Stimulated activated CD4-positive, alpha-beta T cell treated with anti-CD3 and anti-CD28 coated beads, Interleukin-12 subunit alpha, Interleukin-12 subunit beta, amount 100 ng/mL, for 4 hours (primary cell): ENCODE measurements around the gene GCAT.
A peak's percentile ranks its signal among the peaks of the same experiment; 100 is the strongest.

Experiments used
- DNase-seq: peaks from one replicate; pipeline ENCODE4 v3.0.0-alpha.2; 2020

GCAT gene

GRCh38 chr22:37807410-37808293 is at the start of gene GCAT:
Gene GCAT (plus strand): TSS chr22:37807934. CDS start chr22:37807968, 34 bp downstream.
- DNase-seq: peak; percentile 89

DNA sequence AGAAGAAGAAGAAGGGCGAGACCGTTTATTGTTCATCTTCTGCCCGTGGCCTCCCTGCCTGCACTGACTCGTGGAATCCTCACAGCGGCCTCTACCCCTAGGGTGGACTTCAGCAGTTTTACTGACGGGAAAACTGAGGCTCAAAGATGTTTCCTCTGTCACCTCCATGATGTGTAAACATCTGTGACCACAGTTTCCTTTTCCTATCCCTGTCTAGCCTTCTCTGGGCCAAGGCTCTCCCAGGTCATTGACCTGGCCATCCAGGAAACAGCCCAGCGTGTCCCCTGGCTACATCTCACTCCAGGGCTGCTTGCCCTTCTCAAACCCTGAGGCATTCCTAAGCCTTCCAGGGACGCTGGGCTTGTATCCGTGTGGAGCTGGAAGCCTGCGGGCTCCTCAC is 49.0 kb upstream of the GCAT start:
- no peak for DNase-seq

GRCh38 chr22:37759281-37759680 is 48.5 kb upstream of the GCAT start:
- no peak for DNase-seq

GRCh38 chr22:37760152-37760551 is 47.6 kb upstream of the GCAT start:
- DNase-seq: no peak

GRCh38 chr22:37762389-37762836 is 45.3 kb upstream of the GCAT start:
- DNase-seq: no peak

- no peak for DNase-seq
Measured at GRCh38 chr22:37763012-37763411, 44.7 kb upstream of the GCAT start.

- DNase-seq: no peak
Measured at GRCh38 chr22:37763652-37764051, 44.1 kb upstream of the GCAT start.

- no peak for DNase-seq
Measured at GRCh38 chr22:37764622-37765021, 43.1 kb upstream of the GCAT start.

DNA sequence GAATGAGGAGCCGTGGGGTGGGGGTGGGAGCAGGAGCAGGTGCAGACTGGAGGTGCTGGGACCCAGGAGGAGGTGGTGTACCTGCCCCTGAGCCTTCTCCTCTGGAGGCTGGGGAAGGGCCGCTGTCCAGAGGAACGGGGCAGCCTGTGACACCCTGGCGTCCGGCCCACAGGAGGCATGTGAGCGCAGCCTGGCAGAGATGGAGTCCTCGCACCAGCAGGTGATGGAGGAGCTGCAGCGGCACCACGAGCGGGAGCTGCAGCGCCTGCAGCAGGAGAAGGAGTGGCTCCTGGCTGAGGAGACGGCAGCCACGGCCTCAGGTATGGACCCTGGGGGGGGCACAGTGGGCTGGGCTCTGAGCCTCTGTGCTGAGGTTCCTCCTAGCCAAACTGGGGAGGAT is 42.2 kb upstream of the GCAT start:
- DNase-seq: no peak

DNA sequence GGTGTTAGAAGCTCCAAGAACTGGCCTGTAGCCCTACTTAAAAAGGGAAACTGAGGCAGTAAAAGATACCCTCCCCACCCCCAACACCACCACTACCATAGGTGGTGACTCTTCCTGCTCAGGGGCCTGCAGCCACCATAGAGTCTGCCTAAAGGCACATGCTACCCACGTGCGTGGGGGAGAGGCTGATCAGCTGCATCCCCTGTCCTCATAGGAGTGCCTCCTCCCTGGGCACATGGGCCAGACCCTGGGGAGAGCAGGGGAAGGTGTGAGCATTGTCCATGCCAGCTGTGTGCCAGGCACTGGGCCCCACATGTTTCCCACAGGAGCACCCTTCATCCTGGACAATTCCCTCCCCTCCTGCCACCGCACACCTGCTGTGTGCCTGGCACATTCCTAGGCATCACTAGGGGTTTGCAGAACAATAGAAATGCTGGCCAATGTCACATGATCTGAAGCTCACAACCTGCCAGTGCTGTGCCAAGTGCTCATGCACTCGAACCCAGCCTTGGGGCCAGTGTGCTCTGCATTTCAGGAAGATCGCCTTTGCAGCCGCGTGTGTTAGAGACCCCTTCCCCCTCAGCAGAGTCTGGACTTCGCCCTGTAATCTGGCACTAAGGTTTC is 41.7 kb upstream of the GCAT start:
- DNase-seq: no peak

- no peak for DNase-seq
Measured at GRCh38 chr22:37768273-37768672, 39.5 kb upstream of the GCAT start.

DNA sequence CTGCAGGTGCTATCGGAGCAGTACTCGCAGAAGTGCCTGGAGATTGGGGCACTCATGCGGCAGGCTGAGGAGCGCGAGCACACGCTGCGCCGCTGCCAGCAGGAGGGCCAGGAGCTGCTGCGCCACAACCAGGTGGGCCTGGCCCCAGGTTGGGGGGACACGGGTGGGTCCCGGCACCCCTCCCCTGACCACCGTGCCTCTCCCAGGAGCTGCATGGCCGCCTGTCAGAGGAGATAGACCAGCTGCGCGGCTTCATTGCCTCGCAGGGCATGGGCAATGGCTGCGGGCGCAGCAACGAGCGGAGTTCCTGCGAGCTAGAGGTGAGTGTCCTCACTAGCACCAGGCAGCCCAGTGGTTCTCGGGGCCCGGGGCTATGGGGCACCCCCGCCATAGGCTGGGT is 38.7 kb upstream of the GCAT start:
- no peak for DNase-seq

GRCh38 chr22:37771081-37771480 is 36.7 kb upstream of the GCAT start:
- no peak for DNase-seq

DNA sequence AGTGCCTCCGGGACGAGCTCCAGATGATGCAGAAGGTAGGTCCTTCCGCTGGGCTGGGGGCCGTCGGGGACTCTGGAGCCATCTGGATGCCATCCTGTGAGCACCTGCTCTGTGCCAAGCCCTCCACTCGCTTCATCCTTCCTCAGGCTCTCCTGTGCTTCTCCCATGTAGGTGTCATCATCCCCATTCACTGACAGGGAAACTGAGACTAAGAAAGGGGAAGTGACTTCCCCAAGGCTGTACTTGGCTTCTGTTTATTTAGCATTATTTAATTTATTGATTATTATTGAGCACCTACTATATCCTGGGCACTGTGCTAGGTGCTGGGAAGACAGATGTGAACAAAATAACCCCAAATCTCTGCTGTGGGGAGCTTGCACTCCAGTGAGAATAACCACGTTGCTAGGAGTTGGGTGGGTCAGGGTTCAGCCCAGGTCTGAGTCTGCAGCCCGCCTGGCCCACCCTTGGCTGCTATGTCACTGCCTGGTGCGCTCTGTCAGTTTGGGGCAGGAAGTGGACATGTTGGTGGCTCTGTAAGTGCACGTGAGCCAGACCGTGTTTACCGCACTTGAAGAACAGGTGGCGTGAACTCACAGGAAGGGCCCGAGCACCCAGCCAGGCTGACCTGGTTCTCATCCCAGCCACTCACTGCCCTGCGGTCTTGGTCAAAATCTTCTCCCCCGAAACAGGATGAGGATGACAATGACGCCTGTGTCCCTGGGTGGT is 35.9 kb upstream of the GCAT start:
- DNase-seq: no peak

DNA sequence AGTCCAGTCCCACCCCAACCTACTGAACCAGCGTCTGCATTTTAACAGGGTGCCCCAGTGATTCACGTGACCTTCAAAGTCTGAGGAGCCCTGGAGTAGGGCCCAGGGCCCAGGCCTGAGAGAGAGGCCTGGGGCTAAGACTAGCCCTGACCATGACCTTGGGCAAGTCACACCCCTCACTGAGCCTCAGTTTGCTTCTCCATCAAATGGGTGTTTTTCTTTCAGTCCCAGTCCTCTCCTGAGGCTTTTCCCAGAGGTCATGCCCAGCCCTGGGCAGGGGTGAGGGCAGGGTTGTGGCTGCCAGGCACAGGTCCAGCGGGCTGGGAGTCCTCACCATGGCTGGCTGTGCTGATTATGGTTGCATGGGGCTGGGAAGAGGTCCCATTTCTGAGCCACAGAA is 33.0 kb upstream of the GCAT start:
- DNase-seq: no peak

DNA sequence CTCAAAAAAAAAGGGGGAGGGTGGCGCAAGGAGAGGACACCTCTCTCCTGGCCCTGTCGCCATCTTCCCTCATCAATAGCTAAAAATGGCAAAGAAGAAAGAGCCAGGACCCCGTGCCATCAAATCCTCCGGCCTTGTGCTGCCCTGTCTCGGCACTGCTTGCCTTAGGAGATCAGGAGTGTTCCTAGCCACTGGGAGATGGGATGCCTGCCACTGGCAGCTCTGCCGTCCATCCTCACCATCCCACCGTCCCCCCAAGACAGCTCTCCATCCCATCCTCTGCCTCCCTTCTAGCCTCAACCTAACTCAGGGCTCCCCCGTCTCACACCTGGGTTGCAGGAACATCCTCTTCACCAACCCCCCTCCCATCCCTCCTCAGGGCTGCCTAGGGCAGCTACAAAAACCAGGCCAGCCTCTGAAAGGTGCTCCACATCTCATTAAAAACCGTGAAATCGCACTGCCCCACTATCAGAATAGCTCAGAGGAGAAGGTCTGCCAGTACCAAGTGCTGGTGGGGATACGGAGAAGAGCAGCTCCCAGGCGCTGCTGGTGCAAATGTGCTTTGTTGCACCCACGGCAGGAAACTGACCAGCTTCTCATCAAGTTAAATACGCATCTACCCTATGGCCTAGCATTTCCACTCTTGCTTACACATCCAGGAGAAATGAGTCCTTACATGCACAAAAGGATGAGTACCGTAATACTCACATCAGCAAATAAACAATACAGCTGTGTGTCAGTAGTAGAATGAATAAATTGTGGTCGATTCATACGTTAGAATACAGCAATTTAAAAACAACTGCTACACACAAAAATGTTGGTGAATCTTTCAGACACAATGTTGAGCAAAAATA is 31.7 kb upstream of the GCAT start:
- DNase-seq: no peak

DNA sequence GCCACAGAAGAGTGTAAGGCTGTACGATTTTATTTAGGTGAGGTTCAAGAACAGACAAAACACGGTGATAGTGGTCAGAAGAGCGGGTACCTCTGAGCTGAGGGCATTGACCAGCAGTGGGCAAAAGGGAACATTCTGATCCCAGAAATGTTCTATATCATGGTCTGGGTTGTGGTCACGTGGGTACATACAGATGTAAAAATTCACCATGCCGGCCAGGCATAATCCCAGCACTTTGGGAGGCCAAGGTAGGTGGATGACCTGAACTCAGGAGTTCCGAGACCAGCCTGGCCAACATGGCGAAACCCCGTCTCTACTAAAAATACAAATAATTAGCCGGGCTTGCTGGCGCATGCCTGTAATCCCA is 31.1 kb upstream of the GCAT start:
- no peak for DNase-seq

DNA sequence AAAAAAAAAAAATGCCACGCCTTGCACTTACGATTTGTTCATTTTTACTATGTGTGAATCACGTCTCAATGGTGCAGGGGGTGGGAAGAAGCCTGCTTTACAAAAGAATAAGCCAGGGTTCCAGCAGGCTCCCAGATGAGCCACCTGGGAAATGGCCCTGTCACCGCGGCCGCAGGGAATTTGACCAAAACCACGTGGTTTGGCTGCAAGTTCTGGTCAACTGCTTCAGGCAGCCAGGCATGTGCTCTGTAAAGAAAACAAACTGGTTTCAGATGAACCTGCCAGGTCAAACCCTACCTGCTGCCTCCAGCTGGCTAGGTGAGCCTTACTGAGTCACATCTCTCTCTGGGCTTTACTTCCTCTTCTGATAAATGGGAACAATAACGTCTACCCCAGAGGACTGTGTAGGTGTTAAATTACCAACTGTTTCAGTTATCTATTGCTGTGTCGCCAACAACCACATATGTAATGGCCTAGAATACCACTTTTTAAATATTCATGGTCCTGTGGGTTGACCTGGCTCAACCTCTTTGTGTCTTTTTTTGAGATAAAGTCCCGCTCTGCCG is 30.5 kb upstream of the GCAT start:
- DNase-seq: no peak

DNA sequence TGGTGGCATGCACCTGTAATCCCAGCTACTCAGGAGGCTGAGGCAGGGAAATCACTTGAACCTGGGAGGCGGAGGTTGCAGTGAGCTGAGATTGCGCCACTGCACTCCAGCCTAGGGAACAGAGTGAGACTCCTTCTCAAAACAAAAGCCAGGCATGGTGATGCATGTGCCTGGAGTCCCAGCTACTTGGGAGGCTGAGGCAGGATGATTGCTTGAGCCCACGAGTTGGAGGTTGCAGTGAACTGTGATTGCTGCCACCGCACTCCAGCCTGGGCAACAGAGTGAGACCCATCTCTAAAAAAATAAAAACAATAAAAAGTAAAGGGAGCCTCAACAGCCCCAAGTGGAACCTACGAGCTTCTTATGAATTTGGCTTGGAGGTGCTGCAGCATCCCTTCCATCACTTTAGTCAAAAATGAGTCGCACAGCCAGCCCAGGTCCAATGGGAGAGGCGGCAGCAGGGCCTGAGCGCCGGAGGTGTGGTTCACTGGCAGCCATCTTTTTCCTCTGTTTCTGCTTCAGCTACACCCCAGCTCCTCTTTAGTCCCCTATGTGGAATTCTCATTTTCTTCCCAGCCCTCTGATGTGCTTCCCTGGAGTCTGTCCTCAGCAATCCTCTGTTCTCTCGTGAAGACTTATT is 29.2 kb upstream of the GCAT start:
- no peak for DNase-seq

- no peak for DNase-seq
Measured at GRCh38 chr22:37781434-37782059, 26.2 kb upstream of the GCAT start.
